Tibial nerve (tissue), 3 donors: ENCODE data around the gene GPC6.

ENCODE experiments used
- POLR2A ChIP-seq, 2 donors: fragments of 450-650 bp; IDR thresholded peaks; one replicate each; pipeline ENCODE4 v1.6.1; 2017; ENCODE audit warnings: antibody characterized with exemption in 2 of 2, mild to moderate bottlenecking in 2 of 2, moderate library complexity in 2 of 2
- TF ChIP-seq, protein P1 (sequence below), 5 experiments: fragments of 200-600 bp in 3 of 5; fragments of 450-650 bp in 2 of 5; sonication (generic) in 3 of 5; IDR thresholded peaks; one replicate each; pipeline ENCODE4 v1.5.1; 2016 to 2019; ENCODE audit warnings: antibody characterized with exemption in 5 of 5, mild to moderate bottlenecking in 3 of 5, moderate library complexity in 2 of 5

DNA sequence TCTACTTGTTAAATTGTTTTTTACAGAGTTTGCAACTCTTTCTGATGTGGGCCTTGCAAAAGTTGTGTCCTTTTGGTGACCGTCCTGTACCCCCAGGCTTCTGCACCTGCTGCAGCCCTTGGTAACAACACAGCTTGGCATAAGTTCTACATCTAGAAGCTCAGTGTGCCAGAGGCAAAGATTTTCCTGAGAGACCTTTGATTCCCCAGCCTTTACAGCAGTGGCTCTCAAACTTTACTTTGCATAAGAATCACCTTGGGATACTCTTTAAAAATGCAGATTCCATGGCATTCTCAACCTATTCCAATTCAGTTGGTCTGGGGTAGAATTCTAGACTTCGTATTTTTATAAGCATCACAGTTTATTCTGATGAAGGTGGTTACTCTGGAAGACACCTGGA is 991.9 kb downstream of the GPC6 start:
- TF ChIP-seq, protein P1, sequence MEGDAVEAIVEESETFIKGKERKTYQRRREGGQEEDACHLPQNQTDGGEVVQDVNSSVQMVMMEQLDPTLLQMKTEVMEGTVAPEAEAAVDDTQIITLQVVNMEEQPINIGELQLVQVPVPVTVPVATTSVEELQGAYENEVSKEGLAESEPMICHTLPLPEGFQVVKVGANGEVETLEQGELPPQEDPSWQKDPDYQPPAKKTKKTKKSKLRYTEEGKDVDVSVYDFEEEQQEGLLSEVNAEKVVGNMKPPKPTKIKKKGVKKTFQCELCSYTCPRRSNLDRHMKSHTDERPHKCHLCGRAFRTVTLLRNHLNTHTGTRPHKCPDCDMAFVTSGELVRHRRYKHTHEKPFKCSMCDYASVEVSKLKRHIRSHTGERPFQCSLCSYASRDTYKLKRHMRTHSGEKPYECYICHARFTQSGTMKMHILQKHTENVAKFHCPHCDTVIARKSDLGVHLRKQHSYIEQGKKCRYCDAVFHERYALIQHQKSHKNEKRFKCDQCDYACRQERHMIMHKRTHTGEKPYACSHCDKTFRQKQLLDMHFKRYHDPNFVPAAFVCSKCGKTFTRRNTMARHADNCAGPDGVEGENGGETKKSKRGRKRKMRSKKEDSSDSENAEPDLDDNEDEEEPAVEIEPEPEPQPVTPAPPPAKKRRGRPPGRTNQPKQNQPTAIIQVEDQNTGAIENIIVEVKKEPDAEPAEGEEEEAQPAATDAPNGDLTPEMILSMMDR (IDR thresholded peaks at IDR 0.05) = no peak
- TF ChIP-seq POLR2A (IDR thresholded peaks at IDR 0.05) = no peak
